Activated T-helper 1 cell treated with anti-CD3 and anti-CD28 coated beads, Interleukin-12 subunit alpha, Interleukin-12 subunit beta, Interleukin-2, Interleukin-4 antibody, amounts not matched to agents 30 ng/mL and 10 ng/mL and 1 ng/mL, durations not matched to agents 14 hours and 24 hours and 36 hours (primary cell): ENCODE data around the gene FAM199X. TPM values are rescaled to one million over a fixed set of nuclear protein-coding genes. Genes with fewer than 3 reads are reported as not detected.
"Not testable (repeated sequence)": the region's sequence is repeated elsewhere in the genome, so short reads cannot be mapped to it uniquely, and the experiment has no call there.

Source experiments
- DNase-seq: peaks from one replicate; pipeline ENCODE4 v3.0.0; 2021; ENCODE audit warnings: low spot score
- H3K27ac Mint-ChIP-seq: one replicate; pipeline ENCODE4 v1.8.0; 2021; ENCODE audit warnings: mild to moderate bottlenecking, mixed read lengths
- H3K27me3 Mint-ChIP-seq: one replicate; pipeline ENCODE4 v1.8.0; 2022; ENCODE audit warnings: mild to moderate bottlenecking, moderate library complexity, mixed read lengths; ENCODE audit not compliant: insufficient read depth
- H3K36me3 Mint-ChIP-seq: one replicate; pipeline ENCODE4 v1.8.0; 2021; ENCODE audit warnings: low read depth, mixed read lengths
- H3K4me1 Mint-ChIP-seq: one replicate; pipeline ENCODE4 v1.8.0; 2021; ENCODE audit warnings: low read depth, mixed read lengths
- H3K4me3 Mint-ChIP-seq: one replicate; pipeline ENCODE4 v1.8.0; 2021; ENCODE audit warnings: mild to moderate bottlenecking, moderate library complexity, mixed read lengths
- H3K9me3 Mint-ChIP-seq: one replicate; pipeline ENCODE4 v1.8.0; 2021; ENCODE audit warnings: mixed read lengths
- intact Hi-C: fragments of 100-400 bp; cut with micrococcal nuclease; formaldehyde crosslinking; loops from one replicate; pipeline ENCODE4 v1.15.1; 2024
- total RNA-seq: library from RNA; stranded (reverse); gene quantifications from 2 replicates; pipeline ENCODE4 v1.2.3, GENCODE V29; 2022

The FAM199X gene
- total RNA-seq, 1 donor from 2014 or later = 10.8 TPM

- Mint-ChIP-seq H3K9me3 (no peaks in the 10 kb centered on the region), H3K4me1 (no peaks in the 10 kb centered on the region), H3K27me3 (no peaks in the 10 kb centered on the region), H3K36me3 (no peaks in the 10 kb centered on the region), H3K4me3 (no peak overlapping the region), H3K27ac (no peak overlapping the region)
- intact Hi-C loops = no loop called here
- DNase-seq = no peak
Measured at GRCh38 chrX:104205548-104205947, 39.3 kb downstream of the FAM199X start.

GRCh38 chrX:104211187-104211586, 44.9 kb downstream of the FAM199X start:
- intact Hi-C loops = no loop called here
- no peaks in the 10 kb centered on the region for H3K27me3 Mint-ChIP-seq
- no peak for DNase-seq
- no peak overlapping the region for H3K27ac Mint-ChIP-seq
- H3K4me3 Mint-ChIP-seq = no peak overlapping the region
- no peaks in the 10 kb centered on the region for H3K4me1 Mint-ChIP-seq
- H3K36me3 Mint-ChIP-seq = no peaks in the 10 kb centered on the region
- no peaks in the 10 kb centered on the region for H3K9me3 Mint-ChIP-seq

GRCh38 chrX:104230060-104230459, 63.8 kb downstream of the FAM199X start:
- intact Hi-C loops, DNase-seq, H3K4me3 Mint-ChIP-seq, H3K4me1 Mint-ChIP-seq, H3K36me3 Mint-ChIP-seq, H3K27ac Mint-ChIP-seq, H3K9me3 Mint-ChIP-seq, H3K27me3 Mint-ChIP-seq: not testable (repeated sequence)

Other genes starting within 250 kb of the FAM199X start
- gene TMSB15B, start 203.8 kb upstream of the FAM199X start, total RNA-seq = 8.6 and 8.9 TPM in 2 replicates
- not detected in 2 replicates for gene H2BW1, start 152.7 kb upstream of the FAM199X start, total RNA-seq
- gene H2BW2, start 126.5 kb upstream of the FAM199X start, total RNA-seq = not detected in 2 replicates
- gene TMSB15C, start 90.2 kb upstream of the FAM199X start, total RNA-seq = 3.4 and 4.3 TPM in 2 replicates
- gene ZCCHC18, start 53.9 kb upstream of the FAM199X start, total RNA-seq = 0.57 and 0.76 TPM in 2 replicates
- 4.3 and 4.4 TPM in 2 replicates for gene SLC25A53, start 9.4 kb upstream of the FAM199X start, total RNA-seq
- not detected in 2 replicates for gene ESX1, start 88.5 kb downstream of the FAM199X start, total RNA-seq